HepG2 (cell line): ENCODE data around the gene TMEM107. TPM values are rescaled to one million over a fixed set of nuclear protein-coding genes. Genes with fewer than 3 reads are reported as not detected.

Source experiments
- ATAC-seq: fragments of 200-7000 bp; cut with Tn5 transposase; 3 replicates; pipeline ENCODE4 v1.9.1; 2020; ENCODE audit warnings: mild to moderate bottlenecking, moderate library complexity
- BruUV-seq: library from RNA; stranded (reverse); fragments of 400-500 nt; replicated peaks from 2 replicates; lab custom pipeline; 2021; lab: Mats Ljungman, UMichigan
- CTCF ChIA-PET: fragments of 300-600 bp; formaldehyde crosslinking; extraction: SDS; loops from one replicate; lab custom pipeline; 2021; ENCODE audit warnings: low total read pairs, inconsistent platforms, low intra/inter-chr PET ratio; lab: Yijun Ruan, JAX
- POLR2A ChIA-PET: fragments of 350-600 bp; sonication (Branson Sonifier 250); formaldehyde crosslinking; loops from one replicate; lab custom pipeline; 2020; ENCODE audit warnings: antibody characterized with exemption, inconsistent platforms; lab: Yijun Ruan, JAX
- DNase-seq: peaks from one replicate; pipeline ENCODE4 v3.0.0-alpha.2; 2015; ENCODE audit warnings: low spot score
- FAIRE-seq: peaks from 3 replicates; lab custom pipeline; 2011; peaks lifted over from hg19 to GRCh38; lab: Jason Lieb, UNC
- H2AFZ ChIP-seq: one replicate; pipeline ENCODE4 v1.6.1; 2011; ENCODE audit warnings: low read length, inconsistent platforms
- H3K27ac ChIP-seq: fragments of 300-600 bp; 3 replicates; pipeline ENCODE4 v1.8.0; 2011; ENCODE audit warnings: mixed run types, mild to moderate bottlenecking, mixed read lengths, low read length, inconsistent platforms; ENCODE audit not compliant: insufficient read depth; ENCODE audit errors: extremely low read length
- H3K27me3 ChIP-seq, 2 experiments: fragments of 200-600 bp in 1 of 2; 2 replicates in 1 of 2; 3 replicates in 1 of 2; pipeline versions ENCODE4 v1.6.0 to v1.8.0; 2011; ENCODE audit warnings: low read length in 2 of 2, mild to moderate bottlenecking in 2 of 2, moderate library complexity in 2 of 2, inconsistent platforms in 1 of 2; ENCODE audit not compliant: insufficient read depth in 2 of 2, control insufficient read depth in 1 of 2
- H3K36me3 ChIP-seq, 2 experiments: fragments of 200-600 bp in 1 of 2; replicated peaks in 1 of 2; 2 replicates in 1 of 2; 3 replicates in 1 of 2; pipeline versions ENCODE4 v1.5.1 to v1.8.0; 2011; ENCODE audit warnings: low read length in 2 of 2, inconsistent platforms in 1 of 2; ENCODE audit not compliant: insufficient read depth in 2 of 2, control insufficient read depth in 1 of 2
- H3K4me1 ChIP-seq: 2 replicates; pipeline ENCODE4 v1.5.1; 2012; ENCODE audit warnings: low read length, inconsistent platforms; ENCODE audit not compliant: insufficient read depth
- H3K4me2 ChIP-seq: 2 replicates; pipeline ENCODE4 v1.6.0; 2011; ENCODE audit warnings: low read depth, low read length, inconsistent platforms
- H3K4me3 ChIP-seq, 3 experiments: fragments of 200-600 bp in 1 of 3; sonication (generic), shearing (Covaris generic) in 1 of 3; replicated peaks in 1 of 3; 2 replicates each; pipeline ENCODE4 v1.5.1; 2011 to 2016; ENCODE audit warnings: low read length in 3 of 3, inconsistent platforms in 2 of 3, low read depth in 2 of 3, mild to moderate bottlenecking in 2 of 3, control low read depth in 1 of 3, mixed read lengths in 1 of 3; ENCODE audit not compliant: insufficient read depth in 1 of 3
- H3K79me2 ChIP-seq: one replicate; pipeline ENCODE4 v1.6.1; 2011; ENCODE audit warnings: low read length, inconsistent platforms; ENCODE audit not compliant: insufficient read depth
- H3K9ac ChIP-seq: 2 replicates; pipeline ENCODE4 v1.6.0; 2011; ENCODE audit warnings: mild to moderate bottlenecking, low read depth, low read length, inconsistent platforms; ENCODE audit not compliant: insufficient read depth
- H3K9me3 ChIP-seq: 2 replicates; pipeline ENCODE4 v1.5.1; 2012; ENCODE audit warnings: mild to moderate bottlenecking, low read length
- H4K20me1 ChIP-seq: 2 replicates; pipeline ENCODE4 v1.6.0; 2011; ENCODE audit warnings: inconsistent platforms, mild to moderate bottlenecking, low read length, moderate library complexity; ENCODE audit not compliant: insufficient read depth
- AHR ChIP-seq: IDR thresholded peaks from 2 replicates; pipeline ENCODE4 v1.6.1; 2018; ENCODE audit warnings: missing genetic modification reagents, missing compliant biosample characterization
- IRF1 ChIP-seq: sonication (generic); formaldehyde crosslinking; IDR thresholded peaks from 2 replicates; pipeline ENCODE4 v1.4.0; 2020; ENCODE audit warnings: low read depth, mild to moderate bottlenecking, missing genetic modification reagents
- MXI1 ChIP-seq: IDR thresholded peaks from 3 replicates; pipeline ENCODE4 v1.6.1; 2012; ENCODE audit warnings: low read depth, low read length, inconsistent platforms, borderline replicate concordance
- SRSF1 ChIP-seq: fragments of 200-400 bp; formaldehyde crosslinking; optimal IDR thresholded peaks from 2 replicates; pipeline ENCODE3; 2017; ENCODE audit warnings: mild to moderate bottlenecking, low read depth, low read length, moderate library complexity
- TFAP4 ChIP-seq: sonication (generic); IDR thresholded peaks from 2 replicates; pipeline ENCODE4 v1.6.1; 2016; ENCODE audit warnings: low read depth, borderline replicate concordance
- THAP8 ChIP-seq: sonication (generic); formaldehyde crosslinking; IDR thresholded peaks from 2 replicates; pipeline ENCODE4 v1.5.1; 2020; ENCODE audit warnings: missing genetic modification reagents, mild to moderate bottlenecking, borderline replicate concordance
- ZBTB46 ChIP-seq: sonication (generic); formaldehyde crosslinking; IDR thresholded peaks from 2 replicates; pipeline ENCODE4 v1.4.0; 2020; ENCODE audit warnings: mild to moderate bottlenecking, missing genetic modification reagents, borderline replicate concordance
- ZNF18 ChIP-seq: sonication (generic); formaldehyde crosslinking; IDR thresholded peaks from 2 replicates; pipeline ENCODE4 v1.8.0; 2022; ENCODE audit warnings: mild to moderate bottlenecking, missing genetic modification reagents; ENCODE audit not compliant: insufficient replicate concordance
- ZNF234 ChIP-seq: sonication (generic); formaldehyde crosslinking; conservative IDR thresholded peaks from 2 replicates; pipeline ENCODE4 v1.5.1; 2020; ENCODE audit warnings: mild to moderate bottlenecking, missing genetic modification reagents
- ZNF496 ChIP-seq: sonication (generic); formaldehyde crosslinking; IDR thresholded peaks from 2 replicates; pipeline ENCODE4 v1.8.1; 2023; ENCODE audit warnings: mild to moderate bottlenecking, moderate library complexity, missing genetic modification reagents; ENCODE audit not compliant: insufficient replicate concordance
- WGBS: methylation state at CpG from one replicate; pipeline ENCODE4 v1.1.6; 2017; ENCODE audit warnings: low lambda C conversion rate; 5-methylcytosine and 5-hydroxymethylcytosine counted together
- in situ Hi-C: cut with HindIII; loops from 2 replicates; pipeline ENCODE4 v1.10.0; 2017; ENCODE audit warnings: low pct_unique_long_range_greater_than_20kb; ENCODE audit not compliant: extremely low pct_ligation_motif_present
- intact Hi-C: fragments of 100-400 bp; cut with micrococcal nuclease; formaldehyde crosslinking; loops from one replicate; pipeline ENCODE4 v1.10.0; 2022; ENCODE audit not compliant: unreplicated experiment
- polyA plus RNA-seq, 8 experiments: library from polyadenylated mRNA; depleted of rRNA in 3 of 8; stranded (reverse) in 7 of 8; unstranded in 1 of 8; fragments of >200 nt; fragmentation: Illumina TruSeq in 4 of 8; extraction: Trizol in 4 of 8; gene quantifications; 2 replicates each; pipeline versions ENCODE4 v1.2.1 to v1.2.3, GENCODE V29; 2011 to 2016; ENCODE audit warnings: low read depth in 4 of 8, missing spikeins in 1 of 8, mixed read lengths in 1 of 8; ENCODE audit not compliant: insufficient read depth in 1 of 8
- total RNA-seq, 5 experiments: library from RNA; depleted of rRNA; stranded (reverse); fragments of >200 nt; fragmentation: Illumina TruSeq; extraction: Trizol; gene quantifications; 2 replicates each; pipeline ENCODE4 v1.2.3, GENCODE V29; 2016; ENCODE audit warnings: low read depth in 1 of 5

TMEM107 gene
- total and polyA plus RNA-seq, 2 of the 13 experiments (the other 11 are each of a cell fraction or from before 2014, with no cell fraction given) = 7.2 to 15.3 TPM

- TF ChIP-seq AHR (CRISPR knock-in tag) = peak; percentile 62; the same call in 1 of the 2 replicates
- TF ChIP-seq THAP8 = 0 out of 2 replicates have a peak, but pooled peaks have one; percentile 39
- TF ChIP-seq MXI1 = 0 out of 3 replicates have a peak, but pooled peaks have one; percentile 26
- TF ChIP-seq ZNF496 = no peak
- no peak for TF ChIP-seq TFAP4
- 0 out of 2 replicates have a peak, but pooled peaks have one; percentile 50 for TF ChIP-seq ZBTB46 (CRISPR knock-in tag)
Observed at GRCh38 chr17:8189041-8189710, 13.0 kb upstream of the TMEM107 start (continued).

- Histone ChIP-seq H3K4me1 (peaks cover 43% of the 10 kb centered on the region), H3K36me3 (no peaks in the 10 kb centered on the region), H3K4me3 (peak overlapping the region; percentile 74 to 92 (median 77)), H3K27me3 (no peaks in the 10 kb centered on the region; a peak in 1 of 5 replicates), H3K27ac (peak overlapping the region; percentile 64), H3K9ac (peak overlapping the region; percentile 79), H3K9me3 (no peaks in the 10 kb centered on the region), H2AFZ (no peak overlapping the region), H3K4me2 (peak overlapping the region; percentile 98), H3K79me2 (peaks cover 8% of the 10 kb centered on the region), H4K20me1 (peaks cover 6% of the 10 kb centered on the region)
- no TSS peak for BruUV-seq
- WGBS = 8% methylated on average over 7 of the region's 12 CpGs
- intact Hi-C loops = loop anchor here (5.0 kb wide), 1 partner anchor 51 kb away; no protein-coding TSS in a partner anchor
- POLR2A ChIA-PET = interaction anchor here (0.6 to 9.9 kb wide), 10 partner anchors 13 to 247 kb away, joined by 3 to 160 read pairs (median 14); partner anchors contain the start of genes AURKB, CTC1, NDEL1 and PFAS
- no peak for DNase-seq
- CTCF ChIA-PET = no interaction called here
- no peak for FAIRE-seq
- ATAC-seq = no peak
- in situ Hi-C loops = loop anchor here (5.0 to 10.0 kb wide), 2 partner anchors 34 to 64 kb away; partner anchors contain the start of gene HES7
- TF ChIP-seq ZNF18 = no peak
- TF ChIP-seq SRSF1 = peak; percentile 5
- TF ChIP-seq IRF1 (CRISPR knock-in tag) = no peak
- TF ChIP-seq ZNF234 (CRISPR knock-in tag) = no peak
Observed at GRCh38 chr17:8188263-8188839, 12.2 kb upstream of the TMEM107 start.
